ENCODE results near the gene WBP1. TPM values are rescaled to one million over a fixed set of nuclear protein-coding genes. Genes with fewer than 3 reads are reported as not detected.

WBP1 gene
- total RNA-seq, 1 experiment from 2014 or later, result 66.0 TPM

DNA sequence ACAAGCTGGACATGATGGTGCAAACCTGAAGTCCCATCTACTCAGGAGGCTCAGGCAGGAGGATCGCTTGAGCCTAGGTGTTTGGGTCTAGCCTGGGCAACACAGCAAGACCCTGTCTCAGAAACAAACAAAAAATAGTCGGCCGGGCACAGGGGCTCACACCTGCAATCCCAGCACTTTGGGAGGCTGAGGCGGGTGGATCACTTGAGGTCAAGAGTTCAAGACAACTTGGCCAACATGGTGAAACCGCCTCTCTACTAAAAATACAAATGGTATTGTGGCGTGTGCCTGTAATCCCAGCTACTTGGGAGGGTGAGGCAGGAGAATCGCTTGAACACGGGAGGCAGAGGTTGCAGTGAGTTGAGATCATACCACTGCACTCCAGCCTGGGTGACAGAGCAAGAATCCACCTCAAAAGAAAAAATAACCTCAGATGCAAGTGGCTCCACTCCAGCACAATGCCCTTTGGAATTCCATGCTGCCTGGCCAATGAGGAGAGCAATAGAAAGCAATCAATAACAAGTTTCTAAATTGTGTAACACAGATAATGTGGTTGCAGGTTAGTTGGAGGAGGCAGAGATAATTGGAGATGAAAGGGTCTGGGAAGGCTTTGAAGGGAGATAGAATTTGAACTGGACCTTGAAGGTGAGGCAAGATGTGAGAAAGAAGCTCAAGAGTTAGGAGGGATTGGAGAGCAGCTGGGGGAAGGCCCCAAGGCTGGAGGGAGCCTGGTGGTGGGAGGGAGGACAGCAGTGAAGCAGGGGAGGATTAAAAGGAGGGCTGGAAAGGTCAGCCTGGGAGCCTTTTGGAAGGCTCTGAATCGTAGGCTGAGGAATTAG lies 30.6 kb downstream of the WBP1 start:
- H3K4me1 Mint-ChIP-seq, result no peaks in the 10 kb centered on the region
- no peak overlapping the region for H3K27ac Mint-ChIP-seq
- peaks cover 45% of the 10 kb centered on the region for H3K36me3 Mint-ChIP-seq
- TF ChIP-seq FOXP1 (CRISPR knock-in tag; IDR thresholded peaks at IDR 0.05; ENCODE audit: borderline replicate concordance) (no peak), RORB (CRISPR knock-in tag; IDR thresholded peaks at IDR 0.05) (no peak), CREB1 (CRISPR knock-in tag; IDR thresholded peaks at IDR 0.05) (no peak), NR3C1 (CRISPR knock-in tag; conservative IDR thresholded peaks at IDR 0.05; ENCODE audit: low read depth) (no peak), PREB (CRISPR knock-in tag; IDR thresholded peaks at IDR 0.05; ENCODE audit: borderline replicate concordance) (0 out of 2 replicates have a peak, but pooled peaks have one; percentile 57), ZNF121 (CRISPR knock-in tag; IDR thresholded peaks at IDR 0.05) (0 out of 2 replicates have a peak, but pooled peaks have one; percentile 51), GTF2I (CRISPR knock-in tag; conservative IDR thresholded peaks at IDR 0.05) (no peak), NFE2L1 (CRISPR knock-in tag; IDR thresholded peaks at IDR 0.05) (no peak), ATF2 (CRISPR knock-in tag; IDR thresholded peaks at IDR 0.05; ENCODE audit: borderline replicate concordance, low read depth) (no peak), ZNF138 (CRISPR knock-in tag; conservative IDR thresholded peaks at IDR 0.05) (no peak), FOXJ3 (CRISPR knock-in tag; IDR thresholded peaks at IDR 0.05; ENCODE audit: borderline replicate concordance) (no peak), MXD4 (CRISPR knock-in tag; IDR thresholded peaks at IDR 0.05; ENCODE audit: borderline replicate concordance) (no peak), TEAD1 (CRISPR knock-in tag; IDR thresholded peaks at IDR 0.05) (no peak), ZNF219 (CRISPR knock-in tag; IDR thresholded peaks at IDR 0.05; ENCODE audit: borderline replicate concordance) (no peak), GABPB1 (CRISPR knock-in tag; IDR thresholded peaks at IDR 0.05) (peak; percentile 56), KAT7 (CRISPR knock-in tag; IDR thresholded peaks at IDR 0.05; ENCODE audit: borderline replicate concordance) (no peak)
- TF ChIP-seq, protein P1, sequence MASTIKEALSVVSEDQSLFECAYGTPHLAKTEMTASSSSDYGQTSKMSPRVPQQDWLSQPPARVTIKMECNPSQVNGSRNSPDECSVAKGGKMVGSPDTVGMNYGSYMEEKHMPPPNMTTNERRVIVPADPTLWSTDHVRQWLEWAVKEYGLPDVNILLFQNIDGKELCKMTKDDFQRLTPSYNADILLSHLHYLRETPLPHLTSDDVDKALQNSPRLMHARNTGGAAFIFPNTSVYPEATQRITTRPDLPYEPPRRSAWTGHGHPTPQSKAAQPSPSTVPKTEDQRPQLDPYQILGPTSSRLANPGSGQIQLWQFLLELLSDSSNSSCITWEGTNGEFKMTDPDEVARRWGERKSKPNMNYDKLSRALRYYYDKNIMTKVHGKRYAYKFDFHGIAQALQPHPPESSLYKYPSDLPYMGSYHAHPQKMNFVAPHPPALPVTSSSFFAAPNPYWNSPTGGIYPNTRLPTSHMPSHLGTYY (CRISPR knock-in tag; IDR thresholded peaks at IDR 0.05), result no peak
- DNase-seq (ENCODE audit: low spot score) (no peak), ATAC-seq (peak; percentile 38; the same call in 1 of the 2 replicates)
- ChIA-PET POLR2A (no interaction called here), CTCF (interaction anchor here (1.0 to 1.1 kb wide), 2 partner anchors 9 to 84 kb away, joined by 3 to 4 read pairs; no protein-coding TSS in a partner anchor)
- no peak overlapping the region for H3K4me3 Mint-ChIP-seq
- H3K9me3 Mint-ChIP-seq, result no peaks in the 10 kb centered on the region
- no peaks in the 10 kb centered on the region for H3K27me3 Mint-ChIP-seq (ENCODE audit: low read depth)

GRCh38 chr2:74489906-74490305 lies 31.7 kb downstream of the WBP1 start:
- H3K4me1 Mint-ChIP-seq, result no peaks in the 10 kb centered on the region
- ATAC-seq (no peak), DNase-seq (ENCODE audit: low spot score) (no peak)
- peaks cover 51% of the 10 kb centered on the region for H3K36me3 Mint-ChIP-seq
- H3K9me3 Mint-ChIP-seq, result no peaks in the 10 kb centered on the region
- ChIA-PET POLR2A (no interaction called here), CTCF (interaction anchor here (0.6 to 1.1 kb wide), 3 partner anchors 8 to 83 kb away, joined by 3 to 4 read pairs (median 3); no protein-coding TSS in a partner anchor)
- TF ChIP-seq SMAD3 (CRISPR knock-in tag; IDR thresholded peaks at IDR 0.05; ENCODE audit: borderline replicate concordance) (no peak), ZNF232 (CRISPR knock-in tag; IDR thresholded peaks at IDR 0.05) (no peak), NFYB (CRISPR knock-in tag; conservative IDR thresholded peaks at IDR 0.05; ENCODE audit: low read depth) (no peak), ZNF263 (CRISPR knock-in tag; IDR thresholded peaks at IDR 0.05; ENCODE audit: low read depth) (no peak), JUN (CRISPR knock-in tag; IDR thresholded peaks at IDR 0.05) (no peak), SP1 (CRISPR knock-in tag; conservative IDR thresholded peaks at IDR 0.05) (no peak), ZBTB21 (CRISPR knock-in tag; IDR thresholded peaks at IDR 0.05; ENCODE audit: borderline replicate concordance) (no peak), FOXP1 (CRISPR knock-in tag; IDR thresholded peaks at IDR 0.05; ENCODE audit: borderline replicate concordance) (no peak), OVOL2 (CRISPR knock-in tag; IDR thresholded peaks at IDR 0.05; ENCODE audit: borderline replicate concordance) (no peak), ELF4 (CRISPR knock-in tag; IDR thresholded peaks at IDR 0.05; ENCODE audit: low read depth) (no peak), NR1H2 (CRISPR knock-in tag; IDR thresholded peaks at IDR 0.05) (no peak), JAZF1 (CRISPR knock-in tag; IDR thresholded peaks at IDR 0.05) (no peak)
- TF ChIP-seq, protein P2, sequence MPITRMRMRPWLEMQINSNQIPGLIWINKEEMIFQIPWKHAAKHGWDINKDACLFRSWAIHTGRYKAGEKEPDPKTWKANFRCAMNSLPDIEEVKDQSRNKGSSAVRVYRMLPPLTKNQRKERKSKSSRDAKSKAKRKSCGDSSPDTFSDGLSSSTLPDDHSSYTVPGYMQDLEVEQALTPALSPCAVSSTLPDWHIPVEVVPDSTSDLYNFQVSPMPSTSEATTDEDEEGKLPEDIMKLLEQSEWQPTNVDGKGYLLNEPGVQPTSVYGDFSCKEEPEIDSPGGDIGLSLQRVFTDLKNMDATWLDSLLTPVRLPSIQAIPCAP (CRISPR knock-in tag; IDR thresholded peaks at IDR 0.05), result no peak
- TF ChIP-seq, protein P1 (CRISPR knock-in tag; IDR thresholded peaks at IDR 0.05), result no peak
- peaks cover 8% of the 10 kb centered on the region for H3K27me3 Mint-ChIP-seq (ENCODE audit: low read depth)
- no peak overlapping the region for H3K27ac Mint-ChIP-seq
- no peak overlapping the region for H3K4me3 Mint-ChIP-seq
